Colonic mucosa (tissue), 4 donors: ENCODE data around the gene WWOX. TPM values are rescaled to one million over a fixed set of nuclear protein-coding genes. Genes with fewer than 3 reads are reported as not detected.

Source experiments
- DNase-seq: peaks from one replicate; pipeline ENCODE4 v3.0.0-alpha.2; 2020
- H3K27ac ChIP-seq: fragments of 200-600 bp; one replicate; pipeline ENCODE4 v1.8.0; 2021
- H3K27me3 ChIP-seq: fragments of 200-600 bp; one replicate; pipeline ENCODE4 v1.8.0; 2021
- H3K36me3 ChIP-seq: fragments of 200-600 bp; one replicate; pipeline ENCODE4 v1.8.0; 2021
- H3K4me1 ChIP-seq: fragments of 200-600 bp; one replicate; pipeline ENCODE4 v1.8.0; 2021; ENCODE audit warnings: mild to moderate bottlenecking
- H3K4me3 ChIP-seq: fragments of 200-600 bp; one replicate; pipeline ENCODE4 v1.8.0; 2021
- H3K9ac ChIP-seq, 2 donors: one replicate each; pipeline ENCODE4 v1.7.0; 2013; ENCODE audit warnings: control low read depth in 2 of 2, low read depth in 2 of 2, low read length in 2 of 2
- H3K9me3 ChIP-seq: fragments of 200-600 bp; one replicate; pipeline ENCODE4 v1.8.0; 2021
- CTCF ChIP-seq: fragments of 200-600 bp; IDR thresholded peaks from one replicate; pipeline ENCODE4 v1.8.0; 2022; ENCODE audit warnings: antibody characterized with exemption, mild to moderate bottlenecking
- intact Hi-C: fragments of 100-400 bp; cut with DNase I; formaldehyde crosslinking; loops from one replicate; pipeline ENCODE4 v1.14.1; 2022
- total RNA-seq, 2 donors: library from RNA; stranded (reverse); fragmentation: NEBNext Ultra II Directional in 1 of 2; extraction: Animal tissue kit (Norgen Biotek cat#: 25700) in 1 of 2; gene quantifications; one replicate each; pipeline ENCODE4 v1.2.1, GENCODE V29; 2021
- donor health status: healthy.
- donor health status: DM: no; HTN: no; CAD: no.
- donor health status: DM: no; HTN: no; CAD: no.

The WWOX gene
- total RNA-seq, 2 donors from 2014 or later: 7.2 to 11.0 TPM

GRCh38 chr16:78709137-78709884 is 609.9 kb downstream of the WWOX start:
- intact Hi-C loops: loop anchor here (5.0 kb wide), 1 partner anchor 63 kb away; no protein-coding TSS in a partner anchor
- Histone ChIP-seq H3K4me3 (no peak overlapping the region), H3K27me3 (no peaks in the 10 kb centered on the region), H3K9me3 (no peaks in the 10 kb centered on the region), H3K36me3 (no peaks in the 10 kb centered on the region), H3K27ac (no peak overlapping the region), H3K4me1 (no peaks in the 10 kb centered on the region), H3K9ac (no peak overlapping the region)
- no peak for DNase-seq
- no peak for TF ChIP-seq CTCF

DNA sequence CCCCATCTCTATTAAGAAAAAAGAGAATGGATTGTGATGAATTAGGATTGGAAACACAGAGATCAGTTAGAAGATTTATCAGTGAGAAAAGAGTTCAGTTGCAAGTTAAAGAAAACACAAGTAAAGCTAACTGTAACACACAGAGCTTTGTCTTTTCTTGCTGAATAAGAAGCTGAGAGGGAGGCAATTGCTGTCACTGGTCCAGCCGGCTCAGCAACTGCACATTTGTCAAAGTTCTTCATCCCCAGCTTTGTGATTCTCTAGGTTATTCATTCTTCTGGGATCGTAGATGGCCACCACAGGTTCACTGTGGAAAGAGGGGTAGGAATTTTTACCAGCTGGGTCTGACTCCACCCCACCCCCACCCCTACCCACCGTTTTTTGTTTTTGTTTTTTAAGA is 615.7 kb downstream of the WWOX start:
- Histone ChIP-seq H3K9ac (no peak overlapping the region), H3K4me3 (no peak overlapping the region), H3K4me1 (no peaks in the 10 kb centered on the region), H3K27me3 (no peaks in the 10 kb centered on the region), H3K36me3 (no peaks in the 10 kb centered on the region), H3K27ac (no peak overlapping the region), H3K9me3 (no peaks in the 10 kb centered on the region)
- DNase-seq: no peak
- no peak for TF ChIP-seq CTCF
- intact Hi-C loops: no loop called here

DNA sequence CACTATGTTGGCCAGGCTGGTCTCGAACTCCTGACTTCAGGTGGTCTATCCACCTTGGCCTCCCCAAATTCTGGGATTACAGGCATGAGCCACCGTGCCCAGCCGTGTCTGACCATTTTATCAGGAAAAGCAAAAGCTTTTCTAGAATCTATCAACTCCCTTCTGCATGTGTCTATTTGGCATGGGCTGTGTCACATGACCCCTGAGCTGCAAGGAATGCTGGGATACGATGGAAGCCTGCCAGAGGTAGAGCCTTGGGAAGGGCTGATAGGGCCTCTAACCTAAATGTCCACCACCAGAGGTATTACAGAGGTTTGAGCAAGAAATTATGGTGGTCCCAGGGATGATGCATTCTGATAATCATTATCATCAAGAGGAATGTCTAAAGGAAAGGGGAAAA is 616.2 kb downstream of the WWOX start:
- Histone ChIP-seq H3K27ac (no peak overlapping the region), H3K36me3 (no peaks in the 10 kb centered on the region), H3K4me1 (no peaks in the 10 kb centered on the region), H3K27me3 (no peaks in the 10 kb centered on the region), H3K9me3 (no peaks in the 10 kb centered on the region), H3K9ac (no peak overlapping the region), H3K4me3 (no peak overlapping the region)
- intact Hi-C loops: no loop called here
- DNase-seq: no peak
- TF ChIP-seq CTCF: no peak

DNA sequence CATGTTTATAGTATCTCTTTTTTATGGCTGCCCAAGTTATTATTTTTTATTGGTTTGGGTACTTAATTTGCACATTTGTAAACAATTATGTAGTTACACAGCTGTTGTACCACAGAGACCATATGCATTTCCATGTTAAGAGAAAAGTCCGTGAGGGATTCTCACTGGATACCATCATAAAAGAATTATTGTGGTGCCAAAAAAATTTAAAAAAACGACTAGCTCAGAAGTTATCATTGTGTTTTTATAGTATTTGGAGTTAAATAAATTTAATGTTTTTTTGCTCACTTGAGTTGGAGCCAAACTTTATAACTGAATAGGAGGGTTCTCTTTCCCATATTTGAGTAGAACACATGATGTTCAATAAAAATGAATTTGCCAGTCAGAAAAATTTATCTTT is 618.7 kb downstream of the WWOX start:
- intact Hi-C loops: no loop called here
- Histone ChIP-seq H3K27me3 (no peaks in the 10 kb centered on the region), H3K9me3 (no peaks in the 10 kb centered on the region), H3K4me1 (no peaks in the 10 kb centered on the region), H3K27ac (no peak overlapping the region), H3K4me3 (no peak overlapping the region), H3K9ac (no peak overlapping the region), H3K36me3 (no peaks in the 10 kb centered on the region)
- no peak for DNase-seq
- no peak for TF ChIP-seq CTCF

DNA sequence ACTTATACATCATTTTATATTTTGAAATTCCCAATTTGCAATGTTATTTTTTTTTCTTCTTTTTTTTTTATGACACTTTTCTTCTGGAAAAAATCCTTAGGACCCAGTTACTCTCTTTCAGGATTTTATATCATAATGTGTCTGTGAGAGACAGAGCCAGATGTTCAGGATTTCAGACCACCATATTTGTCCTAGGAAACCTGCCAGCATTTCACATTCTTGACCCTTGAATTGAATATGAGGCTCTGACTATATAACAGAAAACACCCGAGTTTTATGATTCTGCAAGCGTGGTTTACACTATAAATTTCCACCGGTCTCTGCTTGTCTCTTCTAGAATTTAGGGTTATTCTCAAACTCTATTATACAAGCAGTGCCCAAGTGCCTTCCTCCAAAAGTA is 621.0 kb downstream of the WWOX start:
- intact Hi-C loops: no loop called here
- Histone ChIP-seq H3K27me3 (no peaks in the 10 kb centered on the region), H3K4me3 (no peak overlapping the region), H3K9ac (no peak overlapping the region), H3K4me1 (no peaks in the 10 kb centered on the region), H3K27ac (no peak overlapping the region), H3K9me3 (no peaks in the 10 kb centered on the region), H3K36me3 (no peaks in the 10 kb centered on the region)
- DNase-seq: no peak
- no peak for TF ChIP-seq CTCF
